Measurements from ENCODE around the gene HSPB2. TPM values are rescaled to one million over a fixed set of nuclear protein-coding genes. Genes with fewer than 3 reads are reported as not detected.
A peak's percentile ranks its signal among the peaks of the same experiment; 100 is the strongest.

HSPB2 gene
- total RNA-seq, 2 donors from 2014 or later = 0.25 to 2.2 TPM

DNA sequence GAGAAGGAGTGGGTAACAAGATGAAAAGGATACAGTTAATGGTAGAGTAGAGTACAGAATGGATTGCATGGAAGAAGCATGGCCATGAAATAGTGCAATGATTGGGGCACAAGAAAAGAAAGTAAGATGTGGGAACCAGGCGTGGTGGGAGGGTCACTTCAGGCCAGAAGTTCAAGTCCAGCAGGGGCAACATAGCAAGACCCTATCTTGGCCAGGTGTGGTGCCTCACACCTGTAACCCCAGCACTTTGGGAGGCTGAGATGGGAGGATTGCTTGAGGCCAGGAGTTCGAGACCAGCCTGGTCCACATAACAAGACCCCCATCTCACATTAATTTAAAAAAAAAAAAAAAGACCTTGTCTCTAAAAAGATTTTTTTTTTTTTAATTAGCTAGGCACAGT, 4.8 kb downstream of the HSPB2 start:
- TF ChIP-seq, protein P1, sequence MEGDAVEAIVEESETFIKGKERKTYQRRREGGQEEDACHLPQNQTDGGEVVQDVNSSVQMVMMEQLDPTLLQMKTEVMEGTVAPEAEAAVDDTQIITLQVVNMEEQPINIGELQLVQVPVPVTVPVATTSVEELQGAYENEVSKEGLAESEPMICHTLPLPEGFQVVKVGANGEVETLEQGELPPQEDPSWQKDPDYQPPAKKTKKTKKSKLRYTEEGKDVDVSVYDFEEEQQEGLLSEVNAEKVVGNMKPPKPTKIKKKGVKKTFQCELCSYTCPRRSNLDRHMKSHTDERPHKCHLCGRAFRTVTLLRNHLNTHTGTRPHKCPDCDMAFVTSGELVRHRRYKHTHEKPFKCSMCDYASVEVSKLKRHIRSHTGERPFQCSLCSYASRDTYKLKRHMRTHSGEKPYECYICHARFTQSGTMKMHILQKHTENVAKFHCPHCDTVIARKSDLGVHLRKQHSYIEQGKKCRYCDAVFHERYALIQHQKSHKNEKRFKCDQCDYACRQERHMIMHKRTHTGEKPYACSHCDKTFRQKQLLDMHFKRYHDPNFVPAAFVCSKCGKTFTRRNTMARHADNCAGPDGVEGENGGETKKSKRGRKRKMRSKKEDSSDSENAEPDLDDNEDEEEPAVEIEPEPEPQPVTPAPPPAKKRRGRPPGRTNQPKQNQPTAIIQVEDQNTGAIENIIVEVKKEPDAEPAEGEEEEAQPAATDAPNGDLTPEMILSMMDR (IDR thresholded peaks at IDR 0.05) = no peak

DNA sequence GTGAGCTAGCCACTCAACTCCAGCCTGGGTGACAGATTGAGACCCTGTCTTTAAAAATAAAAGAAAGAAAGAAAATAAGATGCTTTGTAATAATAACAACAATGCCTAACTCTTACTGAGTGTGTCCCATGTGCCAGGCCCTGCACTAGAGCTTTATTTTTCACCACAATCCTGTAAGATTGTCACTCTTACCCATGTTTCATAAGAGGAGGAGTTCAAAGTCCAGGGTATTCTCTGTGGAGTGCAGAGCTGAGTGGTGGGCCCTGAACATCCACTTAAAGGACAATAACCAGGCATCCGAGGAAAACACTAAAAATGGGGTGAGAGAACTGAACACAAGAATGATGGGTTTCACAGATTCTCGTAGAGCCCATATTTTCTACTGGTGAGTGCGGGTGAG, 5.3 kb downstream of the HSPB2 start:
- H3K27ac ChIP-seq = peak overlapping the region; percentile 89
- TF ChIP-seq, protein P1 (IDR thresholded peaks at IDR 0.05) = no peak
- no peaks in the 10 kb centered on the region for H3K36me3 ChIP-seq
- intact Hi-C loops (cut with DNase I) = no loop called here
- no peak overlapping the region for H3K9ac ChIP-seq (ENCODE audit: low read depth in 2 of 2, low read length in 2 of 2)
- H3K9me3 ChIP-seq = no peaks in the 10 kb centered on the region
- H3K27me3 ChIP-seq = no peaks in the 10 kb centered on the region
- peaks cover 3% of the 10 kb centered on the region for H3K4me1 ChIP-seq
- H3K4me3 ChIP-seq = no peak overlapping the region
- no peak for DNase-seq

More for the DNA sequence above, 4.8 kb downstream of the HSPB2 start:
- H3K9me3 ChIP-seq = no peaks in the 10 kb centered on the region
- no peaks in the 10 kb centered on the region for H3K27me3 ChIP-seq
- peaks cover 3% of the 10 kb centered on the region for H3K4me1 ChIP-seq
- DNase-seq = no peak
- no peak overlapping the region for H3K27ac ChIP-seq
- no peak overlapping the region for H3K4me3 ChIP-seq
- H3K9ac ChIP-seq (ENCODE audit: low read depth in 2 of 2, low read length in 2 of 2) = no peak overlapping the region
- intact Hi-C loops (cut with DNase I) = no loop called here
- H3K36me3 ChIP-seq = no peaks in the 10 kb centered on the region

DNA sequence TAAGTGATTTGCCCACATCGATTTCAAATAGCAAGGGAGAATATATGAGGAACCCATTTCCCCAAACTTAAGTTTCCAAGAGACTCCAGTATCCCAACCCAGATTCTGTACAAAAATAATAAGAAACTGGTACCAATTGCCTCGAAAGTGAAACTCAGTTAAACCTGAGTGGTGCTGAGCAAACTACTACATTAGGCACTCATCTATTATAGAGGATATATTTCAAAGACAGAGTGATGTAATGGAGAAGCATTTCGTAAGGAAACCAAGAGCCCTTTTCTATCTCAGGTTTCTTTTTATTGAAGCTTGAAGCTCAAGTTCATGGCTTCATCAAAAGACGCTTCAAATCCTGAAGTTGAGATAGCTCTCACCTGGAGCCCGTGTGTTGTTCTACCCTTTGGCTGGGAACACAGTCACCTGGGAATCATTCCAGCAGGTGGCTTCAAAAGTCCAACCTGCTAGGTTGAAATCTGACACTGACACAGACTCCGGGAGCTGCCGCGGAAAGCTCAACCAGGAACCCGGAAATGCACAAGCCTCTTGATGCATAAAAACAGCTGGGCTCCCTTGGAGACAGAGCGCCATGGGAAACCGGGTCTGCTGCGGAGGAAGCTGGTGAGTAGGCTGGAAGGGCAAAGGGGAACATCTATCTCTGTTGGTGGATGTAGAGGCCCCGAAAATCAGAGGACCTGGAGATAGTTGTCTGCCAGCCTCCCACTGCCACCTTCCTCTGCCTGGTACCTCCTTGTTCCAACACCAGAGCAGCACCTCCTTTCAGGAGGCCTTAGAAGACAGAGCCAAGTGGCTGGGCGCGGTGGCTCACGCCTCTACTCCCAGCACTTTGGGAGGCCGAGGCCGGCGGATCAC, 6.1 kb downstream of the HSPB2 start, which contains the start of gene C11orf52:
Gene C11orf52, plus strand, starts transcription at position 524 of the 867 bp plus-strand sequence. Its CDS starts 60 bp downstream, at position 584.
- TF ChIP-seq, protein P1 (IDR thresholded peaks at IDR 0.05) = no peak
- peak within 1 kb of the TSS in 1 of 2 donors; percentile 73 for H3K9ac ChIP-seq (ENCODE audit: low read depth in 2 of 2, low read length in 2 of 2)

DNA sequence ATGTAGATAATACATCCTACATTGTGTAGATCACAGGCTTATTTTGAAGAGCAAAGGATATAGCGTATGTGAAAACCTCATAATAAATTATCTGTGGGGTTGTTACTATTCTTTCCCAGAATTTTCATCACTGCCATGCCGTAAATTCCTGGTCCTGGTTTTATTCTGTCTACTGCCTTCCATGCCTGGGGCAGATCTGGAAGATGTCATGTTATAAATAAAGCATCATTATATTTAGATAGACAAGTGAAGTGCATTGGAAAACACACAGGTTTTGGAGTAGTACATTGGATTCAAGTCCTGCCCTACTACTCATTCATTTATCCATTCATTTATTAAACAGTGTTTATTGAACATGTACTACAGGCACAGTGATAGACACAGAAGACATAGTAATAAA, 8.4 kb downstream of the HSPB2 start:
- no peaks in the 10 kb centered on the region for H3K9me3 ChIP-seq
- no peak for DNase-seq
- TF ChIP-seq, protein P1 (IDR thresholded peaks at IDR 0.05) = no peak
- H3K36me3 ChIP-seq = no peaks in the 10 kb centered on the region
- no peaks in the 10 kb centered on the region for H3K27me3 ChIP-seq
- intact Hi-C loops (cut with DNase I) = loop anchor here (5.0 kb wide), 1 partner anchor 39 kb away; no protein-coding TSS in a partner anchor
- no peak overlapping the region for H3K27ac ChIP-seq
- H3K4me1 ChIP-seq = peaks cover 3% of the 10 kb centered on the region
- H3K4me3 ChIP-seq = no peak overlapping the region
- H3K9ac ChIP-seq (ENCODE audit: low read depth in 2 of 2, low read length in 2 of 2) = no peak overlapping the region

More for the DNA sequence above, 6.1 kb downstream of the HSPB2 start, which contains the start of gene C11orf52:
- intact Hi-C loops (cut with DNase I) = no loop called here
- Histone ChIP-seq H3K9me3 (no peaks in the 10 kb centered on the region), H3K36me3 (no peaks in the 10 kb centered on the region), H3K4me1 (peaks cover 3% of the 10 kb centered on the region), H3K4me3 (peak within 1 kb of the TSS; percentile 21), H3K27me3 (no peaks in the 10 kb centered on the region), H3K27ac (peak within 1 kb of the TSS; percentile 89)
- peak; percentile 87 for DNase-seq

DNA sequence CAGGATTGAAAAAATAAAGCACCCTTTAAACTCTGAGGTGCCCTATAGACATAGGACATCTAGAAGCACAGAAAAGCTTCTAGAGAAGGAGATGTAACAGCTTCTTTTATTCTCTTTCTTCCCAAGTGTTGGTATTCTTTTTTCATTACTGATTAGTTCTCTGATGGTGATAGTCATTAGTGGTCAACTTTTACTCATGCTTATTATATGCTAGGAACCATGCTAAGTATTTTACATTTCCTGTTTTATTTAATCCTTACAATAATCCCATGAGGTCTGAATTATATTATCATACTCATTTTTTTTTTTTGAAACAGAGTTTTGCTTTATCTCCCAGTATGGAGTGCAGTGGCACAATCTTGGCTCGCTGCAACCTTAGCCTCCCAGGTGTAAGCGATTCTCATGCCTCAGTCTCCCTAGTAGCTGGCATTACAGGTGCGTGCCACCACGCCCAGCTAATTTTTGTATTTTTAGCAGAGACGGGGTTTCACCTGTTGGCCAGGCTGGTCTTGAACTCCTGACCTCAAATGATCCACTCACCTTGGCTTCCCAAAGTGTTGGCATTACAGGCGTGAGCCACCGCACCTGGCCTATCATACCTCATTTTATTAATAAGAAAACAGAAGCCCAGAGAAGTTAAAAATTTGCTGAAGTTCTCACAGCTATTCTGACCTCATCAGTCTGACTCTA, 9.2 kb downstream of the HSPB2 start:
- Histone ChIP-seq H3K36me3 (no peaks in the 10 kb centered on the region), H3K27ac (no peak overlapping the region), H3K4me3 (no peak overlapping the region), H3K27me3 (no peaks in the 10 kb centered on the region), H3K9me3 (no peaks in the 10 kb centered on the region), H3K4me1 (peaks cover 7% of the 10 kb centered on the region), H3K9ac (ENCODE audit: low read depth in 2 of 2, low read length in 2 of 2) (no peak overlapping the region)
- TF ChIP-seq, protein P1 (IDR thresholded peaks at IDR 0.05) = no peak
- DNase-seq = no peak
- intact Hi-C loops (cut with DNase I) = loop anchor here (5.0 kb wide), 1 partner anchor 39 kb away; no protein-coding TSS in a partner anchor

All from colonic mucosa (tissue), 4 donors.